DOHH2 (cell line): ENCODE measurements around the gene TNFSF8.

Source experiments
- H3F3A ChIP-seq: fragments of 200-600 bp; sonication (generic), shearing (Covaris generic); 2 replicates; pipeline ENCODE4 v1.6.0; 2016; ENCODE audit warnings: antibody characterized with exemption, mild to moderate bottlenecking; ENCODE audit not compliant: control insufficient read depth, insufficient read depth
- H3K27ac ChIP-seq: fragments of 200-600 bp; sonication (generic); 2 replicates; pipeline ENCODE4 v1.5.1; 2014; ENCODE audit warnings: low read depth, mild to moderate bottlenecking, low read length, moderate library complexity
- H3K27me3 ChIP-seq: fragments of 200-600 bp; sonication (generic); 2 replicates; pipeline ENCODE4 v1.6.1; 2014; ENCODE audit warnings: mild to moderate bottlenecking, low read length, mixed read lengths; ENCODE audit not compliant: control insufficient read depth
- H3K36me3 ChIP-seq: fragments of 200-600 bp; sonication (generic); 2 replicates; pipeline ENCODE4 v1.6.1; 2014; ENCODE audit warnings: mild to moderate bottlenecking, low read length, moderate library complexity, mixed read lengths; ENCODE audit not compliant: control insufficient read depth
- H3K4me1 ChIP-seq: fragments of 200-600 bp; sonication (generic); 2 replicates; pipeline ENCODE4 v1.6.1; 2014; ENCODE audit warnings: mild to moderate bottlenecking, low read length, mixed read lengths; ENCODE audit not compliant: control insufficient read depth
- H3K4me2 ChIP-seq: fragments of 200-600 bp; sonication (generic); 2 replicates; pipeline ENCODE4 v1.6.0; 2014; ENCODE audit warnings: mild to moderate bottlenecking, low read length, moderate library complexity
- H3K4me3 ChIP-seq: fragments of 200-600 bp; sonication (generic); 2 replicates; pipeline ENCODE4 v1.5.1; 2014; ENCODE audit warnings: mild to moderate bottlenecking, low read length, mixed read lengths
- H3K79me2 ChIP-seq: fragments of 200-600 bp; sonication (generic); 2 replicates; pipeline ENCODE4 v1.6.1; 2014; ENCODE audit warnings: mild to moderate bottlenecking, low read length, mixed read lengths; ENCODE audit not compliant: control insufficient read depth
- H3K9me2 ChIP-seq: fragments of 200-600 bp; sonication (generic); replicated peaks from 2 replicates; pipeline ENCODE4 v1.6.1; 2014; ENCODE audit warnings: mild to moderate bottlenecking, low read length, mixed read lengths; ENCODE audit not compliant: control insufficient read depth
- H3K9me3 ChIP-seq: fragments of 200-600 bp; sonication (generic); 2 replicates; pipeline ENCODE4 v1.6.1; 2014; ENCODE audit warnings: antibody characterized with exemption, low read length, mixed read lengths; ENCODE audit not compliant: control insufficient read depth, insufficient read depth
- H4K20me1 ChIP-seq: fragments of 200-600 bp; sonication (generic); 2 replicates; pipeline ENCODE4 v1.6.0; 2014; ENCODE audit warnings: low read depth, mild to moderate bottlenecking, antibody characterized with exemption, low read length, moderate library complexity; ENCODE audit not compliant: control insufficient read depth, insufficient read depth
- CTCF ChIP-seq: fragments of 200-600 bp; sonication (generic); IDR thresholded peaks from one replicate; pipeline ENCODE4 v1.5.1; 2014; ENCODE audit warnings: antibody characterized with exemption, mild to moderate bottlenecking, low read depth, low read length; ENCODE audit not compliant: poor library complexity, severe bottlenecking
- EZH2phosphoT487 ChIP-seq: fragments of 200-600 bp; sonication (generic); IDR thresholded peaks from 2 replicates; pipeline ENCODE4 v1.6.1; 2017; ENCODE audit warnings: borderline replicate concordance, mild to moderate bottlenecking, antibody characterized with exemption, low read length, moderate library complexity, mixed read lengths

The TNFSF8 gene, protein sequence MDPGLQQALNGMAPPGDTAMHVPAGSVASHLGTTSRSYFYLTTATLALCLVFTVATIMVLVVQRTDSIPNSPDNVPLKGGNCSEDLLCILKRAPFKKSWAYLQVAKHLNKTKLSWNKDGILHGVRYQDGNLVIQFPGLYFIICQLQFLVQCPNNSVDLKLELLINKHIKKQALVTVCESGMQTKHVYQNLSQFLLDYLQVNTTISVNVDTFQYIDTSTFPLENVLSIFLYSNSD

GRCh38 chr9:114930056-114930812, at the start of gene TNFSF8:
Gene TNFSF8, minus strand, starts transcription at chr9:114930591. Its CDS starts 288 bp downstream, at chr9:114930303.
- Histone ChIP-seq H3K9me2 (no peaks in the 10 kb centered on the region), H3K27me3 (no peaks in the 10 kb centered on the region), H3K27ac (peak within 1 kb of the TSS; percentile 91), H3K9me3 (no peaks in the 10 kb centered on the region), H3F3A (peaks cover 32% of the 10 kb centered on the region), H3K4me1 (peaks cover 72% of the 10 kb centered on the region), H4K20me1 (no peaks in the 10 kb centered on the region), H3K4me2 (peak within 1 kb of the TSS; percentile 90), H3K79me2 (peaks cover 37% of the 10 kb centered on the region), H3K4me3 (peak within 1 kb of the TSS; percentile 85), H3K36me3 (peaks cover 3% of the 10 kb centered on the region; the same call in 1 of the 2 replicates)
- TF ChIP-seq EZH2phosphoT487 (no peak), CTCF (no peak)

GRCh38 chr9:114973216-114973615, 42.8 kb upstream of the TNFSF8 start:
- Histone ChIP-seq H3K4me3 (no peak overlapping the region), H3K79me2 (no peaks in the 10 kb centered on the region), H4K20me1 (no peaks in the 10 kb centered on the region), H3K4me2 (no peak overlapping the region), H3K9me3 (no peaks in the 10 kb centered on the region), H3K27ac (no peak overlapping the region), H3K4me1 (no peaks in the 10 kb centered on the region), H3F3A (no peaks in the 10 kb centered on the region), H3K27me3 (no peaks in the 10 kb centered on the region), H3K36me3 (no peaks in the 10 kb centered on the region), H3K9me2 (no peaks in the 10 kb centered on the region)
- TF ChIP-seq CTCF (no peak), EZH2phosphoT487 (no peak)

- no peaks in the 10 kb centered on the region for H3K4me1 ChIP-seq
- TF ChIP-seq EZH2phosphoT487 = no peak
- no peak for TF ChIP-seq CTCF
- H3K36me3 ChIP-seq = no peaks in the 10 kb centered on the region
- no peak overlapping the region for H3K27ac ChIP-seq
- no peaks in the 10 kb centered on the region for H3K9me3 ChIP-seq
- no peak overlapping the region for H3K4me2 ChIP-seq
- no peaks in the 10 kb centered on the region for H3K27me3 ChIP-seq
- H3F3A ChIP-seq = no peaks in the 10 kb centered on the region
- no peaks in the 10 kb centered on the region for H3K79me2 ChIP-seq
- H3K9me2 ChIP-seq = no peaks in the 10 kb centered on the region
- H3K4me3 ChIP-seq = no peak overlapping the region
- H4K20me1 ChIP-seq = no peaks in the 10 kb centered on the region
These were observed 42.2 kb upstream of the TNFSF8 start for GRCh38 chr9:114972510-114973136.
